HG02623 (cell line): ENCODE data around the gene CDK11A.
A peak's percentile ranks its signal among the peaks of the same experiment; 100 is the strongest.
"Not testable (repeated sequence)": the region's sequence is repeated elsewhere in the genome, so short reads cannot be mapped to it uniquely, and the experiment has no call there.

Experiments used
- ATAC-seq: cut with Tn5 transposase; IDR thresholded peaks from one replicate; pipeline ENCODE4 v1.9.1; 2021; ENCODE audit warnings: moderate library complexity; ENCODE audit not compliant: unreplicated experiment

Gene CDK11A

DNA sequence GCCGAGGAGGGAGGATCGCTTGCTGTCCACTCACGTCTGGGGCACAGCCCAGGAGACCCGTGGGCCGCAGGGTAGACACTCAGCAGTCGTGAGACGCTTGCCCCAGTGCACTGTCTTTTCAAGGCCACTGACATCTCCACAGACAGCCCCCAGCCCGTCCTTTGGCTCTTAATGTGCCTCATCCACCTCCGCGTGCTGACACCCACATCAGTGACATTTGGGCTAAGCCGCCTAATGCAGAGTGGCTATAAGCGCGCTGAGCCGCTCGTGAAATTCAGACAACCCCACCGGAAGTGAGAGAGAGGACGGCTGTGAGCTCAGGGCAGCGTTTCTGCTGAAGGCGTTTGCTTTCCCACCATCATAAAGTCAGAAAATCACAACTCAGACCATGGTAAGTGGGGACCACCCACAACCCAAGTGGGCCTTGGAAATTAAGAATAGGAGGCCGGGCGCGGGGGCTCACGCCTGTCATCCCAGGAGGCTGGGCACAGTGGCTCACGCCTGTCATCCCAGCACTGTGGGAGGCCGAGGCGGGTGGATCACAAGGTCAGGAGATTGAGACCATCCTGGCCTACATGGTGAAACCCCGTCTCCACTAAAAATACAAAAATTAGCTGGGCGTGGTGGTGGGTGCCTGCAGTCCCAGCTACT lies 40.0 kb downstream of the CDK11A start:
- no peak for ATAC-seq

DNA sequence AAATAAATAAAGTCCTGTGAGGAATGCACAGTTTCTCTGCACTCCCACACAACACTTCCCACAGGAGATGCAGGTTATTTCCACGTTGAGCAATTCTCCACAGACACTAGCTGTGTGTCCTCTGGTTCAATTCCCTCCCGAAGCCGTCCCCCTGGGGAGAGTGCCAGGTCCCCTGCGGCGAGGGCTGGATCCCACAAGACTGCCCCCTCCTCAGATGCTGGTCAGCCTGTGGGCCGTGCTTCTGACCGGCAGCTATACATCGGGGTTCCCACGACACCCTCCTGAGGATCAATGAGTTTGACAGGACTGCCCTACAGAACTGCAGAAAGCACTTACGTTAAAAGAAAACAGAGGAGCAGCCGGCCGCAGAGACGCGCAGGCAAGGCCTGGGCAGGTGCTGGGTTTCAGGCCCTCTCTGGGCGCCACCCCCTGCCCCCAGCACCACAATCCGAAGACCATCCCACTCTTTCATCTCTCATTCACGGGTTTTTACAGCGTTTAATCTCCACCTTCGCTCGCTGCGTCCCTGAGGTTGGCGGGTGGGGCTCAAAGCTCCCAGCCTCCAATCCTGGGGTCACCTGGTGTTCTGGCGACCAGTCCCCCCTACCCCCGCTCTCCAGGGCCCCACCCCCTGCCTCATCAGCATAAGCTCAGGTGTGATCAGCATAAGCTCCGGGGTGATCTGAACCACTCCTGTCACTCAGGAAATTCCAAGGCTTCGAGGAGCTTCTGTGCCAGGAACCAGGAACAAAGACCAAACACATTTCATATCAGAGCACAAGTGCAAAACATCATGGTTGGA lies 40.9 kb downstream of the CDK11A start:
- ATAC-seq = no peak

DNA sequence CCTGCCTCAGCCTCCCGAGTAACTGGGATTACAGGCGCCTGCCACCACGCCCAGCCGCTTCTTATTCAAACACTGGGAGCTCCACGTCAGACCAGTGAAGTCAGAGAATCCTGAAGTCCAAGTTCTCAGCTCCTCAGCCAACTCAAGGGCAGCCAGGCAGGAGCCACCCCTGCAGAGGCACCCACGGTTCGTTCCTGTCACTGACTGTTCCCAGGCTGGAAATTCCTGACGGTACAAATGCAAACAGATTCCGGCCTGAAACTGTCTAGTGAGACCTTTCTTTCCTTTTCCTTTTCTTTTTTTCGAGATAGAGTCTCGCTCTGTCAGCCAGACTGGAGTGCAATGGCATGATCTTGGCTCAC lies 43.3 kb downstream of the CDK11A start:
- ATAC-seq = no peak

DNA sequence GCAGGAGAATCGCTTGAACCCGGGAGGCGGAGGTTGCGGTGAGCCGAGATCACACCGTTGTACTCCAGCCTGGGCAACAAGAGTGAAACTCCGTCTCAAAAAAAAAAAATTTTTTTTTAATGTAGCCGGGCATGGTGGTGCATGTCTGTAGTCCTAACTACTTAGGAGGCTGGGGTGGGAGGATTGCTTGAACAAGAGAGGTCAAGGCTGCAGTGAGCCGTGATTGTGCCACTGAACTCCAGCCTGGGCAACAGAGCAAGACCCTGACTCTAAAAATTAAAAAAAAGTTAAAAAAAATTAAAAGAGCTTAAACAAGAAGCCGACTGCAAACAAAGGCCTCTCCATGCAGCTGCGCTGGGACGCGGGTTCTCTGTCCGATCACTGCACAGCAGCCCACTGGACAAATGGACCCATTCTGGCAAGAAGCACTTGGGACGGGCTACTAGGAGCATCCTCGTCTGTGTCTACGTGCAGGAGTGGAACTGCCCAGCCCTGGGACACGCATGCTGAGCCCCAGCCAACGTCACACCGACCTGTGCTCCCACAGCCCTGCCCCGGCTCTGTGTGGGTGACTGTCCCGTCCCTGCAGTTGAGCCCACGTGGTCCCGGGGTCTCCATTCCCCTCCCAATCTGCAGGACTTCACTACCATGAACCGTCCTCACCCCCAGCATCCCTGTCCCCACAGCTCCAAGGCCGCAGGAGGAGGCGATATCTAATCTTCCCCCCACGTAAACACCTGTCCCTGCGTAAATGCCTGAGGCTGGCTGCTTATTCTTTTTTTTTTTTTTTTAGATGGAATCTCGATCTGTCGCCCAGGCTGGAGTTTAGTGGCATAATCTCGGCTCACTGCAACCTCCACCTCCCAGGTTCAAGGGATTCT lies 43.9 kb downstream of the CDK11A start:
- ATAC-seq = no peak

DNA sequence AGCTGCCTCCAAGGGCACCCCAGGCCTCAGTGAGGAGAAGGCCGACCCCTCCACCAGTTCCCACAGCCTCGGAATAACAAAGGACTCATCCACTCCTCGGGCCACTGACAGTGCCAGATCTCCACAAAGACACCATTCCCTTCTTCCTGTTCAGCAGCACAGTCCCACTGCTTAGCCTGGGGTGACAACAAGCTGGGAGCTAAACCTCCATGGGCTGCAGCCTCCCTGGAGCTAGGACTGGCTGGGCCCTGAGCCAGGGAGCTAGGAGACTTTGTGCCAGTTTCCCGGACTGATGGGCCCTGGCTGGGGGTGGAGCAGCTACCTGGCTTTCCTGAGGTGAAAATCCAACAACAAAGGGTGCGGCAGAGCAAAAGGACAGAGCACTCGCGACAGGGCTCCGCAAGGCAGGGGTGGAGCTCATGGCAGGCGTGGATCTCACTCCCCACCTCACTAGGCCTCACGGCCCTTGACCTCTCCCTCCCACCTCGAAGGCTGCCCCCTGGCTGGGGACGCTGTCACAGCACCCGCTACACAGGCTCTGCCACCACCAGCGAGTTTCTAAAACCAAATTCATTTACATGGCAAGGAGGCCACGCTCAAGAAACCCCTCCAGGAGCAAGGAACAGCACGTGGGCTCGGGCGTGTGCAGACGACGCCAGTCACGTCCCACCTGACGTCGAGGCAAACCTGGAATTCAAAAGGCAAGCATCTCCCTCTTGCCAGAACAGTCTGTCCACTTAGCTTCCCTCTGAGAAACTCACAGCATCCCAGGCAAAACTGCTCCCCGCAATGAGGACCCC lies 45.4 kb downstream of the CDK11A start:
- peak; percentile 15 for ATAC-seq

DNA sequence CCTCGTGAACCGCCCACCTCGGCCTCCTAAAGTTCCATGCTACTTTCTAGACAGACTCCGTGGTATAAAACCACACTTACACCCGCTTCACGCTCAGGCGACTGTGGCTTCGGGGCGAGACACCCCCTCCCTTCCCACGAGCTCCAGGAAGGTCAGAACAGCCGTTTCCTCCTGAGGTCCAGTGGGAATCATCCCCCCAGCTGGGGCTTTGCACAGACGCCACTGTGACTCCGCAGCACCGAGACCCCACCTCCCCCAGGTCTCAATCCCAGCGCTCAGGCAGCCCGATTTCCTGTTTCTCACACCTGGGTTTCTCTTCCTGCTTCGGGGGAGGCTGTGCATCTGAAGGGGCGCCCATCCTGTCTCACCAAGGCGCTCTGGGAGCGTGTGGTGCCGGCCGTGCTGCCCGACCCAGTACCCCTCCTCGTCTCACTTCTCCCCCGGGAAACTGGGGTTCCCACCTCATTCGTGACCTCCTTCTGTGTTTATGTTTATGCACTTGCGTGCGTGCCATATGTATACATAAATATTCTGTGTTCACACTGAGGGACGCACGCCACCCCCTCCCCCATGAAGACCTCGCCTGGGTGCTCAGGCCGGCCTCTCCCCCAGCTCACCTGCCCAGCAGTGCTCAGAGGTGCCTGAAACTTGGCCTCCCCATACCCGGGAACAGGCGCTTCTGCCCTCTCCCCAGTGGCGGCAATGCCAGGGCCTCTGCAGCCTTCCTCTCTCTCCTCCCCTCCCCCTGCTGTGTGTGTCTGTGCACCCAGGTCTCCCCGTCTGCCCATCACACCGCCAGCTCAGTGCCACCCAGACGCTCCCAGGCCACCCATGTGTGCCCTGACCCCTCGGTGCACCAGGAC lies 46.2 kb downstream of the CDK11A start:
- ATAC-seq = peak; percentile 51

DNA sequence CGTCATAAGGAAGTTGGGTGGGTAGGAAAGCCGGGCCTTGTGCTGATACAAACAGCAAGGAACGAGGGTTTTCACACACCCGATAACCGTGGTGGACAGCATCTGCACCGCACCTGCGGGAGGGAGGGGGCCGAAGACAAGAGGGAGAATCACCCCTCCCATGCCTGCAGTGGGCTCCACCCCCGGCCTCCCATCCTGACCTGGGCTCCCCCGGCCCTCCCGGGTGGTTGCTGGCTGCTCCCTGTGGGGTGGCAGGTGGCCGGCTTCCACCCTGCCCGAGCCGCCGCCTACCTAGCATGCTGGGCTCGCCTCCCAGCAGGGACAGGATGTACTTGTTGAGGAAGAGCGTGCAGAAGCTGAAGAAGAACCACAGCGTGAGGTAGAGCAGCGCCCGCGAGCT lies 48.1 kb downstream of the CDK11A start:
- ATAC-seq = not testable (repeated sequence)

DNA sequence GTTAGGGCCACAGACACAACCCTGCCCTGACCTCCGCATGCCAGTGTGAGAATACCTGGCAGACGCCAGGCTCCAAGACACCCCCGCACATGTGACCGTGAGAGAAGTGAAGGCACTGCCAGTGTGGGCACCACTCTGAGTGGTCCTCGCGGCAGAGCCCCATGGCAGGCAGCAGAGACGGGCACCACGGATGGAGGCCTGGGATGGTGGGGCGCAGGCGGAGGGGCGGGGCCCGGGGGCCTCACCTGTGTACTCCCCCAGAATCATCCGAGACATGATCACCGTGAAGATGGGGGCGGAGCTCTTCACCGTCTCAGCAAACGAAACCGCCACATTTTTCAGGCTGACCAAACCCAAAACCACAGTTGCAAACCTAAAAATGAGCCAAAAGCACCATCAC lies 48.9 kb downstream of the CDK11A start:
- ATAC-seq = not testable (repeated sequence)

DNA sequence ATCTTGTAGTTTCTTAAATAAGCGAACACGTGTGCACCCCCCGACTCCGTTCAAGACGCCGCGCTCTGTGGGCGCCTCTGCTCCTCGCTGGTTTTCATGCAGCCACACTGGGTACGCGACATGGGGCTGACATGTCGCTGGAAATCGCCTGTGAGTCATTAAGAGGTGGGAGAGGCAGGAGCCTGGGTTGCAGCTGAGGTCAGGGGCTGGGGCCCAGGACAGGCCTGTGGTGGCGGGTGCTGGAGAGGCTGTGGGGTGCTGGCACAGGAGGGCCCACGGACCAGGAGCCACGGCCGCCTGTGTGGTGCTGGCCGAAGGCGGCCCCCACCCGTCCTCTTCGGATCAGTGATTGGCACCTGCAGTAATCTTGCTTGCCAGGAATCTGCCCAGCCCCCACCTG lies 49.4 kb downstream of the CDK11A start:
- ATAC-seq = not testable (repeated sequence)

DNA sequence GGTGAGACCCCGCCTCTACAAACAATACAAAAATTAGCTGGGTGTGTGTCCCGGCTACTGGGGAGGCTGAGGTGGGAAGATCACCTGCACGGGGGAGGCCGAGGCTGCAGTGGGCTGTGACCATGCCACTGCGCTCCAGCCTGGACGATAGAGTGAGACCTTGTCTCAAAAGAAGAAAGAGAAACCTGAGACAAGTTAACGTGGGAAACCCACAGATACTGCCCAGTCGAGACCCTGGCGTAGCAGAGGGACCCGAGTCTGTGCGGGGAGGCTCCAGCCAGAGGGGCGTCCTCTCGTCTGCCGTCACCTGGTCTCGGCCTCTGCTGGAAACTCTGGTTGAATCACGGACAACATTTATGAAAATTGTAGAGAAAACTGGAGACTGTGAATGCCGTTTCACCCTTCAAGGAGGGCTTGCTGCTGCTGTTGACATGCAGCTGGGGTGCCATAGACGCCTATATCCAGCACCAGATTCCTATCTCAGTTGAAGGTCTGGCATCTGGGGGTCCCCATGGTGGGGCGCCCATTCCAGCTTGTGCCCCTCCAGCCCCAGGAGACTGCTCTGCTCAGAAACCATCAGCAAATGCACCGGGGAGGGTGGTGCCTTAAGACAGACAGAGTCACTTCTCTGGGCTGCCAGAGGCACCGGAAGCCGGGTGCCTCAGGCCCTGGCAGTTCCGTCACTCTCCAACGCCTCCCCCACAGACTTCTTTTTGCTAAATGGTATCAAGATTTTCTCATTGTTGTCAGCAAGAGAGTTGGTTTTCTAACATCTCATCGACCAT lies 51.8 kb downstream of the CDK11A start:
- ATAC-seq = no peak

DNA sequence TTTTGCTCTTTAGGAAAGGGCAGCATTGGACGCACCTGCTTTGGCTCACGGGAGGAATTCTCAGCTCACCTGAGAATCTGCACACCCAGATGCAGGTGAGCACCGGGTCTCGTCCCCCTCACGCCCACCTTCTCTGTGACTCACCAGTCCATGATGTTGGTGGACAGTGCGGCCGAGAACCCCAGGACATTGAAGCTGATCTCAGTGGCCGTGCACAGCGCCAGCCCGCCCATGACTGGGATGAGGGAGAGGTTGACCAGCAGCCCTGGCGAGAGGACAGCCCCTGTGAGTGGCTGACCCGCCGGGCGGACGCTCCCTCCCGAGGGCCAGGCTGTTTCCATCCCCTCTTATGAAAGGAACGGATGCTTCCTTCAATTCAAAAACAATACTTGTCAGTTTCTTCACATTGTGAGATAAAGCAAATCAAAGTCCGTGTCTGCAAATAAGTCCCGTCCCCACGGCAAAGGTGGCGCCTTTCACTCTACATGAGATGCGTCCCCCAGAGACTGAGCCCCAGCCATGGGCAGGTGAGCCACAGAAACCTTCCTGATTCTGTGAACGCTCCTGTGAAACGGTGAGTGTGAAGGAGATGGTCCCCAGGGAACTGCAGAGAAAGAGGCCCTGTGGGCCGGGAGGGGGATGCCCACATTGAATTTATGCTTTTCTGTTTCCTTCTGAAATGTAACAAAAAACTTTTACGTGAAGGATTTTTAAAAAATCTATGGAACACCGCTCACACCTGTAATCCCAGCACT lies 52.6 kb downstream of the CDK11A start:
- no peak for ATAC-seq

DNA sequence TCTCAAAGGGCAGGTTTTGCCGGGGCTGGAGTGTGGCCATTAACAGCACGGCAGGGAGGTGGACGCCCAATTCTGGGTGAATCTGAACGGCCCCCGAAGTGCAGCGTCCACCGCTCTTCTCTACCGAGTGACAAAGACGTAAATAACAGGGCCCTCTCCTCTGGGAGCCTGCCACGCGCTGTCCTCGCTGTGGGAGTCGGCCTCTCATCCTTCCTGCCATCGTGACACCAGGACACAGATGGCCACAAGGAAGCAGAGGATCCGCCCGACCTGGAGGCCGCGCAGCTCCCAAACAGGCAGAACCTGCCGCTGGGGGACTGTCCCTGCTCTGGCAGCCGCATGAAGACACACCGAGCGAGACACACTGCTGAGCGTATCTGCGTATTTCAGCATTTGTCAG lies 53.3 kb downstream of the CDK11A start:
- no peak for ATAC-seq

DNA sequence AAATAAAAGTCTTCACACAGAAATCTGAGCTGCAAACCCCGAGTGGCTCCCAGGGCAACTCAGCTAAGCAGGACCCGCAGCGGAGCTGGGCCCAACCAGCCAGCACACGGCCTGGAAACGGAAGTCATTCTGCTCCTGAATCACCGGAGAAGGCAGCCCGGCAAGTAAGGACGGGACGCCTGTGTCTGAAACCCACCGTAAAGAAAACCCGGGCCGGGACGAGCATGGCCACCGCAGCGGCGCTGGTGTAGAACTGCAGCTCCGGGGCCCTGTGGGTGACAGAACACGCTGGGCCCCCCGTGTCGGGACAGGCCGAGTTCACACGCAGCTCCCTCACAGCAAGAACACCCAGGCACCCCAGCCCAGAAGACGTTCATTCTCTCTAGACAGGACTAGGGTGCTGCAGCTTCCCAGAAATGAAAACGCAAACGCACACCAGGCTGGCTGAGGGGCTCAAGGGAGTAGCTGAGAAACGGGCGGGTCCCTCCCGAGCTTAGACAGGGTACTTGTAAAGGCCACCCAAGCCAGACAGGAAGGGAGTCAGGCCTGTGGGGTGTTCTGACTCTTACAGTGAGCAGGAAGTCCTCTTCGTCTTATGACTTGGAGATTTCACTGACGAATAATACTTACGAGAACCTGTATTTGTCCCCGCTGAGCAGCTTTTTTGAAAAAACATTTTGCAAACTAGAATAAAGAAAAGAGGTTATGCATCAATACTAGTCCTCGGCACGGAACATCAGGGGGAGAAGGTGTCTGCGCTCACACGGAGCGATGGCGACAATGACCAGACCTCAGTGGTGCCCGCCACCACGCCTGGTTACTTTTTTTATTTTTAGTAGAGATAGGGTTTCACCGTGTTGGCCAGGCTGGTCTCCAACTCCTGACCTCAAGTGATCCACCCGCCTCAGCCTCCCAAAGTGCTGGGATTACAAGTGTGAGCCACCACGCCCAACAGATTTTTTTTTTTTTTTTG lies 54.4 kb downstream of the CDK11A start:
- no peak for ATAC-seq

DNA sequence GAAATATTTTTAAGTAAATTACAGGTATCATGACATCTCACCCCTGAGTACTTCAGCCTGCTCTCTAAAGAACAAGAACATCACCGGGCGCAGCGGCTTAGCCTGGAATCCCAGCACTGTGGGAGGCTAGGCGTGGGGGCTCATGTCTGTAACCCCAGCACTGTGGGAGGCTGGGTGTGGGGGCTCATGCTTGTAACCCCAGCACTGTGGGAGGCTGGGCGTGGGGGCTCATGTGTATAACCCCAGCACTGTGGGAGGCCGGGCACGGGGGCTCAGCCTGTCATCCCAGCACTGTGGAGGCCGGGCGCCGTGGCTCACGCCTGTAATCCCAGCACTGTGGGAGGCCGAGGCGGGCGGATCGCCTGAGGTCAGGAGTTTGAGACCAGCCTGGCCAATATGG lies 57.6 kb downstream of the CDK11A start:
- no peak for ATAC-seq

DNA sequence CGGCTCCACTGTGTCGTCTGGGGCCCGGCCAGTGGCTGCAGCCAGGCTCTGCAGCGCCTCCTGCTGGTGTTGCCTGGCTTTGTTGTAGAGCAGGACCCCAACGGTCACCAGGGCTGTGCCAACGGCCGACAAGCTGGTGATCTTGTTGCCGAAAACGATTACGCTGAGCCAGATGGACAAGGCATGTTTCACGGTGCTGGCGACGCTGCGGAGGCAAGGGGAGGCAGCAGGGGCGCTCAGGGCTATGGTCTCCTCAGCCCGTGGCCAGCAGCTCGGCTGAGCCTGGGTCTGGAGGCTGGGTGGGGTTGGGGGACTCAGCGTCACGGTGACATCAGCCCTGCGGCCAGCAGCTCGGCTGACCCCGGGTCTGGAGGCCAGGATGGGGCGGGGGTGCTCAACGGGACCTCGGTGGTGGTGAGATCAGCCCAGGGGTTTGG lies 58.3 kb downstream of the CDK11A start:
- no peak for ATAC-seq

DNA sequence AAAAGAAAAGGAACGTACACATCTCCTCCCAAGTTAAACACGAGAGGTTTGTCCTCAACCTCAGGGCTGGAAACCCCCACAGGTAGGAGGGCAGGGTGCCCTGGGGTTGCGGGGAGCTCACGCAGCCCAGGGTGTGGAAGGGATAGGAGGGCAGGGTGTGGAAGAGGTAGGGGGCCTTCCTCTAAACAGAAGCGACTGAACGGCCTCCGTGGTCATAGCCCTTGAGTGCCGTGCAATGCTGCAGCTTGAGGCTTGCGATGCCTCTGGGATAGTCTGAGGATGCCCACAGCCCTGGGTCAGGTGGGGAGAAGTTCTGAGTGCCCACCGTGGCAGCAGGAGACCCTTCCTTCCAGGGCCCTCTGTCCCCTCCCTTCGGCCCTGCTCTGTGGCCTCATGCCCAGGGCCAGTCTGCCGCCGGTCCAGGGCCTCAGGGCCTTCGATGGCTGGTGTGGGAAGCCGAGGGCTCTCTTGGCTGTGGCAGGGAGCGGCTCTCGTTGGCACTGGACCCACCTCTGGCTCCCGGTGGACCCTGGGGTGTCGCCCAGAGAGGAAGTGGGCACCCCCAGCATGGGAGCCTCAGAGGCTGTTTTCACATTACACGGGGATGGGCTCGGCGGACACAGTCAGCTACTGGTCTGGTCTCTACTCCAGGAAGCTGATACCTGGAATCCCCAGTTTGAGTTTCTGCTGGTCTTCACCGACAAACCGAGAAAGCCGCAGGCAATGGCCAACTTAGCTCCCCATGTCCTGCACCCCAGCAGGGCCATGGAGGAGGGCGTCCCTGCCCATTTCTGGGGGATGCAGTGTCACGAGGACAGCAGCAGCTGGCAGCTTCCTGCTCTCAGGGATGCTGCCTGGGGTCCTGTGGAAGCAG lies 59.0 kb downstream of the CDK11A start:
- no peak for ATAC-seq
